HEK293T (cell line): Measurements from ENCODE around the gene CFAP61.

Source experiments
- ARNT ChIP-seq: fragments of 450-650 bp; IDR thresholded peaks from 2 replicates; pipeline ENCODE4 v1.6.1; 2017; ENCODE audit warnings: mild to moderate bottlenecking
- BHLHE40 ChIP-seq: fragments of 450-650 bp; IDR thresholded peaks from 2 replicates; pipeline ENCODE4 v1.6.1; 2016; ENCODE audit warnings: mild to moderate bottlenecking, moderate library complexity, borderline replicate concordance
- ELF4 ChIP-seq: fragments of 450-650 bp; IDR thresholded peaks from 2 replicates; pipeline ENCODE4 v1.6.1; 2017; ENCODE audit warnings: antibody characterized with exemption
- FOXA1 ChIP-seq: fragments of 450-650 bp; IDR thresholded peaks from 2 replicates; pipeline ENCODE4 v1.6.1; 2016; ENCODE audit warnings: mild to moderate bottlenecking
- FOXK2 ChIP-seq: fragments of 450-650 bp; IDR thresholded peaks from 2 replicates; pipeline ENCODE4 v1.6.1; 2016; ENCODE audit warnings: mild to moderate bottlenecking
- NFRKB ChIP-seq: fragments of 450-650 bp; IDR thresholded peaks from 2 replicates; pipeline ENCODE4 v1.6.1; 2016; ENCODE audit warnings: mild to moderate bottlenecking, moderate library complexity
- SUZ12 ChIP-seq: fragments of 450-650 bp; IDR thresholded peaks from 2 replicates; pipeline ENCODE4 v1.6.1; 2016; ENCODE audit warnings: mild to moderate bottlenecking
- TARDBP ChIP-seq: fragments of 450-650 bp; IDR thresholded peaks from 2 replicates; pipeline ENCODE4 v1.6.1; 2016
- TF ChIP-seq, protein P1 (sequence below): fragments of 450-650 bp; IDR thresholded peaks from 2 replicates; pipeline ENCODE4 v1.6.1; 2016

DNA sequence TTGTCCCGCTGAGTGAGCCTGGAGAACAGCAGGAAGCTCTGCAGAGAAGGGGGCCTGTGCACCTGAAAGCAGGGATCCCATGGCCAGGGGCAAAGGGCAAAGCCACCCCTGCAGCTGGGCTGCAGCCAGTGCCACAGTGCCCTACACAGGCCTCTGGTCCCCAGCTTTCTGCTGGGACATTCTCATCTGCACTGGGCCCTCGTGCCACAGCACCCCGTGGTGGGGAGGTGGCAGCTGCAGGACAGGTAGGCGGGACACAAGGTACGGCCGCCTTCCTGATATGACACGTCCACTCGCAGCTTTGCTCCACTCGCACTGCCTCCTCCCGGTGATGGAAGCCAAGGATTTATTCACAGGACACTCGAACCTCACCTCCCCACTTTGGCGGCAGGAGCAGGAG, 342.8 kb downstream of the CFAP61 start:
- TF ChIP-seq FOXK2 (no peak), BHLHE40 (no peak), TARDBP (no peak), ELF4 (no peak), NFRKB (no peak), SUZ12 (no peak), ARNT (no peak), FOXA1 (no peak)
- TF ChIP-seq, protein P1, sequence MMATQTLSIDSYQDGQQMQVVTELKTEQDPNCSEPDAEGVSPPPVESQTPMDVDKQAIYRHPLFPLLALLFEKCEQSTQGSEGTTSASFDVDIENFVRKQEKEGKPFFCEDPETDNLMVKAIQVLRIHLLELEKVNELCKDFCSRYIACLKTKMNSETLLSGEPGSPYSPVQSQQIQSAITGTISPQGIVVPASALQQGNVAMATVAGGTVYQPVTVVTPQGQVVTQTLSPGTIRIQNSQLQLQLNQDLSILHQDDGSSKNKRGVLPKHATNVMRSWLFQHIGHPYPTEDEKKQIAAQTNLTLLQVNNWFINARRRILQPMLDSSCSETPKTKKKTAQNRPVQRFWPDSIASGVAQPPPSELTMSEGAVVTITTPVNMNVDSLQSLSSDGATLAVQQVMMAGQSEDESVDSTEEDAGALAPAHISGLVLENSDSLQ = no peak
